ENCODE measurements around the gene RCOR1. TPM values are rescaled to one million over a fixed set of nuclear protein-coding genes. Genes with fewer than 3 reads are reported as not detected.

RCOR1 gene
- total RNA-seq, 1 experiment from 2014 or later = 102 TPM

- TF ChIP-seq EZH2 (IDR thresholded peaks at IDR 0.05; ENCODE audit: borderline replicate concordance, low read depth, low read length, poor library complexity, severe bottlenecking) (no peak), CTCF (conservative IDR thresholded peaks at IDR 0.05; ENCODE audit: low read depth, low read length) (no peak)
- no TSS peak for BruUV-seq (replicated peaks)
- H3K36me3 ChIP-seq (ENCODE audit: insufficient read depth, low read length, poor library complexity, severe bottlenecking) = no peaks in the 10 kb centered on the region
- no peaks in the 10 kb centered on the region for H3K9me3 ChIP-seq (ENCODE audit: low read depth, low read length, poor library complexity, severe bottlenecking)
- H3K27me3 ChIP-seq (replicated peaks; ENCODE audit: insufficient read depth, low read depth, low read length, poor library complexity) = no peaks in the 10 kb centered on the region
- peaks cover 22% of the 10 kb centered on the region for H3K4me1 ChIP-seq (ENCODE audit: insufficient read depth, low read length, poor library complexity, severe bottlenecking)
- ChIA-PET CTCF (no interaction called here), POLR2A (ENCODE audit: low non-redundant PET) (no interaction called here)
- no peak overlapping the region for H3K27ac ChIP-seq (ENCODE audit: low read depth, low read length, poor library complexity, severe bottlenecking)
- intact Hi-C loops (cut with micrococcal nuclease; ENCODE audit: unreplicated experiment) = loop anchor here (5.0 kb wide), 1 partner anchor 257 kb away; no protein-coding TSS in a partner anchor
- H3K4me3 ChIP-seq (ENCODE audit: low read depth, low read length, poor library complexity, severe bottlenecking) = peak overlapping the region; percentile 96
- DNase-seq (ENCODE audit: low spot score) = no peak
Observed at GRCh38 chr14:102779084-102779462, 186.6 kb downstream of the RCOR1 start.

- no TSS peak for BruUV-seq (replicated peaks)
- H3K4me3 ChIP-seq (ENCODE audit: low read depth, low read length, poor library complexity, severe bottlenecking) = peak overlapping the region; percentile 96
- no peaks in the 10 kb centered on the region for H3K36me3 ChIP-seq (ENCODE audit: insufficient read depth, low read length, poor library complexity, severe bottlenecking)
- POLR2A ChIA-PET (ENCODE audit: low non-redundant PET) = no interaction called here
- intact Hi-C loops (cut with micrococcal nuclease; ENCODE audit: unreplicated experiment) = loop anchor here (5.0 kb wide), 1 partner anchor 257 kb away; no protein-coding TSS in a partner anchor
- H3K9me3 ChIP-seq (ENCODE audit: low read depth, low read length, poor library complexity, severe bottlenecking) = no peaks in the 10 kb centered on the region
- peaks cover 22% of the 10 kb centered on the region for H3K4me1 ChIP-seq (ENCODE audit: insufficient read depth, low read length, poor library complexity, severe bottlenecking)
- TF ChIP-seq EZH2 (IDR thresholded peaks at IDR 0.05; ENCODE audit: borderline replicate concordance, low read depth, low read length, poor library complexity, severe bottlenecking) (no peak), CTCF (conservative IDR thresholded peaks at IDR 0.05; ENCODE audit: low read depth, low read length) (no peak)
- H3K27me3 ChIP-seq (replicated peaks; ENCODE audit: insufficient read depth, low read depth, low read length, poor library complexity) = no peaks in the 10 kb centered on the region
- CTCF ChIA-PET = no interaction called here
- H3K27ac ChIP-seq (ENCODE audit: low read depth, low read length, poor library complexity, severe bottlenecking) = peak overlapping the region; percentile 7
- no peak for DNase-seq (ENCODE audit: low spot score)
Observed at GRCh38 chr14:102779574-102780315, 187.3 kb downstream of the RCOR1 start.

Other genes starting within 250 kb of the RCOR1 start
- gene CINP, start 229.8 kb upstream of the RCOR1 start, total RNA-seq (2021) = 46.6 and 48.2 TPM in 2 replicates
- gene TECPR2, start 229.7 kb upstream of the RCOR1 start, total RNA-seq (2021) = 21.7 and 22.1 TPM in 2 replicates
- gene ANKRD9, start 82.9 kb upstream of the RCOR1 start, total RNA-seq (2021) = 28.0 and 35.9 TPM in 2 replicates
- gene TRAF3, start 184.8 kb downstream of the RCOR1 start, total RNA-seq (2021) = 48.2 and 49.3 TPM in 2 replicates